Progenitor cell of endocrine pancreas (in vitro differentiated cells): ENCODE data around the gene ARPC1B. TPM values are rescaled to one million over a fixed set of nuclear protein-coding genes. Genes with fewer than 3 reads are reported as not detected.

ENCODE experiments used
- DNase-seq: peaks from one replicate; pipeline ENCODE4 v3.0.0; 2021; ENCODE audit warnings: low spot score; ENCODE audit not compliant: unreplicated experiment
- H3K27ac Mint-ChIP-seq: 2 replicates; pipeline ENCODE4 v1.8.0; 2021; ENCODE audit warnings: mild to moderate bottlenecking, moderate library complexity, mixed read lengths
- H3K27me3 Mint-ChIP-seq: 2 replicates; pipeline ENCODE4 v1.8.0; 2021; ENCODE audit warnings: mixed read lengths
- H3K36me3 Mint-ChIP-seq: 2 replicates; pipeline ENCODE4 v1.8.0; 2022; ENCODE audit warnings: mixed read lengths; ENCODE audit not compliant: insufficient read depth
- H3K4me1 Mint-ChIP-seq: 2 replicates; pipeline ENCODE4 v1.8.0; 2021; ENCODE audit warnings: low read depth, mixed read lengths
- H3K4me3 Mint-ChIP-seq: 2 replicates; pipeline ENCODE4 v1.8.0; 2021; ENCODE audit warnings: low read depth, mild to moderate bottlenecking, moderate library complexity, mixed read lengths
- H3K9me3 Mint-ChIP-seq: 2 replicates; pipeline ENCODE4 v1.8.0; 2021; ENCODE audit warnings: low read depth, mixed read lengths
- total RNA-seq: library from RNA; stranded (reverse); gene quantifications from 2 replicates; pipeline ENCODE4 v1.2.1, GENCODE V29; 2021
- TF ChIP-seq, protein P1 (sequence below): fragments of 200-600 bp; sonication (generic); IDR thresholded peaks from one replicate; pipeline ENCODE4 v1.5.0; 2021; ENCODE audit warnings: antibody characterized with exemption, mild to moderate bottlenecking; ENCODE audit not compliant: unreplicated experiment

Gene ARPC1B
- total RNA-seq, 1 donor from 2014 or later = 28.2 TPM

DNA sequence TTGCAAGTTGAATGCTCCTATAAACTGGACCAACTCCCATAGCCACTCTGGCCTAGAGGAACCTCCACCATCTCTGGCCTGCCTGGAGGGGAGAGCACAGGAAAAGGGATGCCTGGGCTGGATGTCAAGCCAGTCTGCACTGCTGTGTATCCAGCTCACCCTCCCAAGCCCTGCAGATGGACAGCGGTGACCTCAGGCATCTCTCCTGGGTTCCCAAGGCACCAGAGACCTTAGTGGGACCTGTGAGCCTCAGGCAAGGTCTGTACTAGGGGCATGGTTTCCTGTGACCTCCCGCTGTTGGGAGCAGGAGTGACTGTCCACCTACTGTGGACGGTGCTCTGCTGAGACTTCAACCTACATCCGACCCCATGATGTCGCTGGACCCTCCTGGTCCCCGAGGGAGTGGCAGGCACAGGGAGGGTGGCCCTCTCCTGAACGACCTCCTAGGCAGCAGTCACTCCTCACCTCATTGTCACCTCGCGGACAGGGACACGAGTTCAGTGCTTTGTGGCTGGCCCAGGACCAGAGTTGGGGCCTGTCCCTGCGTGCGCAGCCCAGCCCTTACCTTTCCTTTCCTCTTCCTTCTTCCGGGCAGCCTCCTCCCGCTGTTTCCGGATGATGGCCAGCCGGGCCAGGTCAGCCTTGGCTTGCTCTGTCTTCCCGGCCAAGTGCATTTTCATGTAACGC is 22.9 kb downstream of the ARPC1B start:
- Mint-ChIP-seq H3K4me3 (no peak overlapping the region), H3K27me3 (no peaks in the 10 kb centered on the region), H3K9me3 (no peaks in the 10 kb centered on the region), H3K27ac (peak overlapping the region; percentile 59), H3K4me1 (peaks cover 6% of the 10 kb centered on the region), H3K36me3 (peaks cover 16% of the 10 kb centered on the region)
- TF ChIP-seq, protein P1, sequence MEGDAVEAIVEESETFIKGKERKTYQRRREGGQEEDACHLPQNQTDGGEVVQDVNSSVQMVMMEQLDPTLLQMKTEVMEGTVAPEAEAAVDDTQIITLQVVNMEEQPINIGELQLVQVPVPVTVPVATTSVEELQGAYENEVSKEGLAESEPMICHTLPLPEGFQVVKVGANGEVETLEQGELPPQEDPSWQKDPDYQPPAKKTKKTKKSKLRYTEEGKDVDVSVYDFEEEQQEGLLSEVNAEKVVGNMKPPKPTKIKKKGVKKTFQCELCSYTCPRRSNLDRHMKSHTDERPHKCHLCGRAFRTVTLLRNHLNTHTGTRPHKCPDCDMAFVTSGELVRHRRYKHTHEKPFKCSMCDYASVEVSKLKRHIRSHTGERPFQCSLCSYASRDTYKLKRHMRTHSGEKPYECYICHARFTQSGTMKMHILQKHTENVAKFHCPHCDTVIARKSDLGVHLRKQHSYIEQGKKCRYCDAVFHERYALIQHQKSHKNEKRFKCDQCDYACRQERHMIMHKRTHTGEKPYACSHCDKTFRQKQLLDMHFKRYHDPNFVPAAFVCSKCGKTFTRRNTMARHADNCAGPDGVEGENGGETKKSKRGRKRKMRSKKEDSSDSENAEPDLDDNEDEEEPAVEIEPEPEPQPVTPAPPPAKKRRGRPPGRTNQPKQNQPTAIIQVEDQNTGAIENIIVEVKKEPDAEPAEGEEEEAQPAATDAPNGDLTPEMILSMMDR = no peak
- no peak for DNase-seq

DNA sequence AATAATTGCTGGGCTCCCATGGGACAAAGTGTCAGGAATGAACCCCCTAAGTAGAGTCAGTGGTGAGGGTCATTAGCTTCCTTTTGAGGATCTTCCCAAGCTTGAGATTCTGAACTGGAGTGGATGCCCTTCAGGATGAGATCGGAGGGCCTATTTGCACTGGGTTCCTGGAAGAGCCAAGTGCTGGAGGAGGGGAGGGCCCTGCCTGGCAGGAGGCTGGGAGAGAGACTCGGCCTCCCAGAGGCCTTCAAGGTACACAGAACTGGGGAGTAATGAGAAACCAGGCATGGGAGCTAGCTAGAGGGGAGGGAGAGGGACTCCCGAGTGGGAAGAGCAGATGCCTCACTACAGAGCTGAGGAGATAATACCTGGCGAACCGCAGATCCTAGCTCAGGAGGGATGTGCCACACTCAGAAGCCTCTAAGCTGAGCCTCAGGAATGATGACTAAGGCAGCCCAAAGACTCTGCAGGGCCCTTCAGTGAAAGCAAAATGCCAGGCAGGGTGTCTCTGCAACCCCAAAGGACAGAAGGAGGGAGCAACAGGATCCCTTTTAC is 24.4 kb downstream of the ARPC1B start:
- Mint-ChIP-seq H3K27ac (no peak overlapping the region), H3K9me3 (no peaks in the 10 kb centered on the region), H3K4me1 (no peaks in the 10 kb centered on the region), H3K4me3 (no peak overlapping the region), H3K27me3 (no peaks in the 10 kb centered on the region), H3K36me3 (peaks cover 25% of the 10 kb centered on the region)
- DNase-seq = no peak
- TF ChIP-seq, protein P1 = no peak

DNA sequence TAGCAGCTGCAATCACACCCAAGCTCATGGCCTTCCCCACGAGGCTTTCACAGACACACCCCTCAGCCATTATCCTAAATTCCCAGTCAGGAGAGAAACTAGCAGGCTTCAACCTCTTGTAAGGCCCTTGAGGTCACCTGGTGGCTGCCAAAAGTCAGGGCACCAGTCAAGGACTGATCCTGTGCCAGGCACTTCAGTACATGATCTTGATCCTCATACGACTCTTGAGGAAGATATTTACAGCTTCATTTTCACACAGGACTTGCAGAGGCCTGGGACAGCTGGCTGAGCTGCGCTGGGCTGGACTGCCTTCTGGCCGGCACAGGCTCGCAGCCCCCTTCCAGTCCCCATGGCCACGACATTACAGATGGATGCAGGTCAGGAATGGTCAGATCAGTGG is 25.1 kb downstream of the ARPC1B start:
- Mint-ChIP-seq H3K27ac (no peak overlapping the region), H3K27me3 (no peaks in the 10 kb centered on the region), H3K9me3 (no peaks in the 10 kb centered on the region), H3K4me3 (no peak overlapping the region), H3K36me3 (peaks cover 28% of the 10 kb centered on the region), H3K4me1 (no peaks in the 10 kb centered on the region)
- TF ChIP-seq, protein P1 = no peak
- DNase-seq = no peak

DNA sequence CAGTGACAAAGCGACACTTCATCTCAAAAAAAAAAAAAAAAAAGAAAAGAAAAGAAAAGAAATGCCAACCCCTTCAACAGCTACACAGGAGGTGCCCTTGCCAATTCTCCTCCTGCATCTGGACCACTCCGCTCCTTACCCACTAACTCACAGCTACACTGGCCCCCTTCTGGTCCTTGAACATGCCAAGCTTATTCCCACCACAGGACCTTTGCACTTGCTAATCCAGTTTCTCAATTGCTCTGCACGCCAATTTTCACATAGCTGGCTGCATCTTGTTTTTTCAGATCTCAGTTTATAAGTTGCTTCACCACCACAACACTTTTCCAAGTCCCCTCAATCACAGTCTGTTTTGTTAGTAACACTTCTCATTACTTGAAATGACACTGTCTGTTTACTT is 28.3 kb downstream of the ARPC1B start:
- TF ChIP-seq, protein P1 = no peak
- Mint-ChIP-seq H3K27me3 (no peaks in the 10 kb centered on the region), H3K4me3 (no peak overlapping the region), H3K36me3 (peaks cover 23% of the 10 kb centered on the region), H3K9me3 (no peaks in the 10 kb centered on the region), H3K4me1 (peaks cover 14% of the 10 kb centered on the region), H3K27ac (no peak overlapping the region)
- DNase-seq = no peak

DNA sequence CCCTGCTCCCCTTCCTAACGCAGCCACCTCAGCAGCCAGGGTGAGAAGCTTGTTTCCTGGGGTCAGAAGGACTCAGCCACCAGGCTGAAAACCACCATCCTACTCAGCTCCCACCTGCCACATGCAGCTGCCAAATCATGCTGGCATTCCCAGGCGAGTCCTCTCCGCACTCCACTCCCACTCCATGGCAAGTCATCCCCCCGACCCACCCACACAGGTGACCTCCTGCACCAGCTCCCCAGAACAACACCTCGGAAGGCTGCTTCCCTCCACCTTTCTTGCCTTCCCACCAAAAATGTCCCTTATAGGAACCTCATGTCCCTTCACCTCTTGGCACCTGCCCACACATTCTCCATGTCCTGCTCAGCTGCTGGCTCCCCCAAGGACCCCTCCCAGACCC is 29.2 kb downstream of the ARPC1B start:
- peak overlapping the region; percentile 48 for H3K27ac Mint-ChIP-seq
- peaks cover 14% of the 10 kb centered on the region for H3K4me1 Mint-ChIP-seq
- DNase-seq = no peak
- H3K4me3 Mint-ChIP-seq = no peak overlapping the region
- TF ChIP-seq, protein P1 = no peak
- H3K27me3 Mint-ChIP-seq = no peaks in the 10 kb centered on the region
- H3K9me3 Mint-ChIP-seq = no peaks in the 10 kb centered on the region
- peaks cover 21% of the 10 kb centered on the region for H3K36me3 Mint-ChIP-seq
